Osteocyte (in vitro differentiated cells): Measurements from ENCODE around the gene TTYH2. TPM values are rescaled to one million over a fixed set of nuclear protein-coding genes. Genes with fewer than 3 reads are reported as not detected.

Experiments
- DNase-seq: peaks from one replicate; pipeline ENCODE4 v3.0.0; 2021; ENCODE audit warnings: mixed read lengths; ENCODE audit not compliant: unreplicated experiment; ENCODE audit errors: extremely low spot score
- H3K27ac Mint-ChIP-seq: one replicate; pipeline ENCODE4 v1.8.0; 2021; ENCODE audit warnings: mild to moderate bottlenecking, mixed read lengths; ENCODE audit not compliant: unreplicated experiment
- H3K27me3 Mint-ChIP-seq: one replicate; pipeline ENCODE4 v1.8.0; 2021; ENCODE audit warnings: mixed read lengths; ENCODE audit not compliant: unreplicated experiment
- H3K36me3 Mint-ChIP-seq: one replicate; pipeline ENCODE4 v1.8.0; 2021; ENCODE audit warnings: mixed read lengths; ENCODE audit not compliant: unreplicated experiment
- H3K4me1 Mint-ChIP-seq: one replicate; pipeline ENCODE4 v1.8.0; 2021; ENCODE audit warnings: mixed read lengths; ENCODE audit not compliant: unreplicated experiment
- H3K4me3 Mint-ChIP-seq: one replicate; pipeline ENCODE4 v1.8.0; 2021; ENCODE audit warnings: mild to moderate bottlenecking, moderate library complexity, mixed read lengths; ENCODE audit not compliant: unreplicated experiment
- H3K9me3 Mint-ChIP-seq: one replicate; pipeline ENCODE4 v1.8.0; 2021; ENCODE audit warnings: mixed read lengths; ENCODE audit not compliant: unreplicated experiment
- CTCF ChIP-seq: fragments of 200-600 bp; sonication (generic); IDR thresholded peaks from 2 replicates; pipeline ENCODE4 v1.5.0; 2021; ENCODE audit warnings: antibody characterized with exemption, mild to moderate bottlenecking, moderate library complexity
- total RNA-seq: library from RNA; stranded (reverse); gene quantifications from 2 replicates; pipeline ENCODE4 v1.2.1, GENCODE V29; 2021

The TTYH2 gene
- total RNA-seq, 1 donor from 2014 or later = 1.8 TPM

GRCh38 chr17:74213861-74214391 is 555 bp downstream of the TTYH2 start:
- Mint-ChIP-seq H3K4me3 (peak overlapping the region; percentile 84), H3K4me1 (peaks cover 42% of the 10 kb centered on the region), H3K27me3 (no peaks in the 10 kb centered on the region), H3K36me3 (peaks cover 18% of the 10 kb centered on the region), H3K27ac (no peak overlapping the region), H3K9me3 (no peaks in the 10 kb centered on the region)
- no peak for TF ChIP-seq CTCF
- DNase-seq = no peak

- Mint-ChIP-seq H3K27me3 (no peaks in the 10 kb centered on the region), H3K36me3 (peaks cover 11% of the 10 kb centered on the region)
- no peak for TF ChIP-seq CTCF
Observed at GRCh38 chr17:74214484-74215341, 1.3 kb downstream of the TTYH2 start.

GRCh38 chr17:74215342-74215727 is 2.0 kb downstream of the TTYH2 start:
- no peak for DNase-seq
- TF ChIP-seq CTCF = no peak
- H3K27me3 Mint-ChIP-seq = no peaks in the 10 kb centered on the region
- no peak overlapping the region for H3K27ac Mint-ChIP-seq
- H3K36me3 Mint-ChIP-seq = peaks cover 5% of the 10 kb centered on the region
- H3K4me1 Mint-ChIP-seq = peaks cover 40% of the 10 kb centered on the region
- no peak overlapping the region for H3K4me3 Mint-ChIP-seq
- H3K9me3 Mint-ChIP-seq = no peaks in the 10 kb centered on the region

More at GRCh38 chr17:74214484-74215341, 1.3 kb downstream of the TTYH2 start:
- H3K4me1 Mint-ChIP-seq = peaks cover 40% of the 10 kb centered on the region
- no peak overlapping the region for H3K27ac Mint-ChIP-seq
- H3K9me3 Mint-ChIP-seq = no peaks in the 10 kb centered on the region
- H3K4me3 Mint-ChIP-seq = peak overlapping the region; percentile 14
- no peak for DNase-seq

- no peak for TF ChIP-seq CTCF
- no peak for DNase-seq
- H3K27me3 Mint-ChIP-seq = no peaks in the 10 kb centered on the region
- H3K36me3 Mint-ChIP-seq = peaks cover 1% of the 10 kb centered on the region
- H3K4me3 Mint-ChIP-seq = no peak overlapping the region
- no peak overlapping the region for H3K27ac Mint-ChIP-seq
- H3K9me3 Mint-ChIP-seq = no peaks in the 10 kb centered on the region
- H3K4me1 Mint-ChIP-seq = peaks cover 32% of the 10 kb centered on the region
Observed at GRCh38 chr17:74216505-74216904, 3.1 kb downstream of the TTYH2 start.

- Mint-ChIP-seq H3K4me1 (peaks cover 26% of the 10 kb centered on the region), H3K4me3 (no peak overlapping the region), H3K9me3 (no peaks in the 10 kb centered on the region), H3K36me3 (no peaks in the 10 kb centered on the region), H3K27ac (no peak overlapping the region), H3K27me3 (no peaks in the 10 kb centered on the region)
- no peak for TF ChIP-seq CTCF
- DNase-seq = no peak
Observed at GRCh38 chr17:74217037-74217730, 3.8 kb downstream of the TTYH2 start.
